GM19452 (cell line): ENCODE data around the gene ADH4.
"Not testable (repeated sequence)": the region's sequence is repeated elsewhere in the genome, so short reads cannot be mapped to it uniquely, and the experiment has no call there.

Source experiments
- ATAC-seq: cut with Tn5 transposase; IDR thresholded peaks from one replicate; pipeline ENCODE4 v1.9.1; 2021; ENCODE audit not compliant: unreplicated experiment

Gene ADH4

DNA sequence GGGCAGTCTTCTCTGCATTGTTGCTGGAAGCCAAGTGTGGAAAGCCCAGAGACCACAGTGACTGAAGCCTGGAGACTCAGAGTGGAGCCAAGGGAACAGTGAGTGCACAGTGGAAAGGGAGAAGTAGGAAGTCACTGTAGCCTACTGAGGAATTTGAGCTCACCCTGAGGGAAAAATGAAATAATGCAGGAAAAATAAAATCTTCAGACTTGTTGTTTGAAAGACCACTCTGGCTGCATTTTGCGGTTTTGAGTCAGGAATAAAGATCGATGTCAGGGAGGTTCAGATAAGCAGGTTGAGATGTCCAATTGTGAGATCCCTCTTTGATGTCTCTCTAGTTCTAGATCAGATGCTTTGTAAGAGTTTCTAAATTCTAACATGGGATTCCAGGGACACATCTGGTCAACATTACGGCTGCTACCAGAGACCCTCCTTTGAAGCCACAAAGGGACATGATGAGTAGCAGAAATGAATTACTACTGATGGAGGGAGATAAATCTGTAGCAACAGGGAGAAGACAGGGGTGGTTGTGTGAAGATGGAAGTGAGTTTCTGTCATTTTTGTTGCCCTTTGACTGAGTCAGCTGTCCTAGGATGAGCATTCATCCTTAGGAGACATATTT lies 8.4 kb downstream of the ADH4 start:
- no peak for ATAC-seq

DNA sequence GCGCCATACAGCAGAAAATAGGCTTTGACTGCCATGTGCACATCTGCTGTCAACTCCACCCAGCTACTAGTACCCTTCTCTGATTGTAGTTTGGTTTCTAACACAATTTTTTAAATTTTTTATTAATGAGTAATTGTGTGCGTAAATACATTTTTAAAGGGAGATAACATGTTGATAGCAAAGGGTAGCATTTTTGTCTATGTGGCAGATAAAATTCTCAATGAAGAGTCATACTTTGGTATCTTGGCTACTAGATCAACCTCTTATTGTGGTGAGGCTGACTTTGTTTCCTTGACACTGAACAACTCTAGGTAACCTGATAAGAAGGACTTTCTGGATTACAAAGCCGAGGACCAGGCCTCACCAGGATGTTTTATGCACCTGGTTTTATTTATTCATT lies 9.5 kb downstream of the ADH4 start:
- no peak for ATAC-seq

DNA sequence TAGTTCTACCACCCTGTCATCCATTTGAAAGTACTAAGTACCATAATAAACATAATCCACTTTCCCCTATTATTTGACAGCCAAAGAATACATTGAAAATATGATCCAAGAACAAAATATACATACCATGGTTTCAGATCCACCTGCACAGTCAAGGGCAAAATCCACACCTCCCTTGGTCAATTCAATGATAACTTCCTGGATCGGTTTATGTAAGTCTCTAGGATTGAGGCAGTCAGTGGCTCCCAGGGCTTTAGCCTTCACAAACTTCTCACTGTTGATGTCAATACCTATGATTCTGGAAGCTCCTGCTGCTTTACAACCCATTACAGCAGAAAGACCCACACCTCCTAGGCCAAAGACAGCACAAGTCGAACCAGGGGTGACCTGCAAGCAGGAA lies 12.7 kb downstream of the ADH4 start:
- no peak for ATAC-seq

DNA sequence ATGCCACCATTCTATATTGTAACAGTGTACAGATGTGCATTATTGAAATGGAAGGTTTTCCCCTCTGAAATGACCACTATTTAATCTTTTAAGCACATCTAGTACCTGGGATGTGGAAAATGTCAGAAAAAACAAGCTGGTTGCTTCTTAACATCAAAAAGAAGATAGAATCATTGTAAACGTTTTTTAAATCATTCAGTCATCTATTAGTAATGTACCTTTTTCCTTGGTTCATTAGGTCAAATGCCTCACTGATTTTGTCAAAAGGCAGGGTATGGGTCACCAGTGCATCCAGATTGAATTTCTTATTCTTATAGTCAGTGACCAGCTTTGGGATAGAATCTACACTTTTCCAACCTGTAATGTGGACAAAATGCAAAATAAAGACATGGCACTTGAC lies 17.7 kb downstream of the ADH4 start:
- no peak for ATAC-seq

DNA sequence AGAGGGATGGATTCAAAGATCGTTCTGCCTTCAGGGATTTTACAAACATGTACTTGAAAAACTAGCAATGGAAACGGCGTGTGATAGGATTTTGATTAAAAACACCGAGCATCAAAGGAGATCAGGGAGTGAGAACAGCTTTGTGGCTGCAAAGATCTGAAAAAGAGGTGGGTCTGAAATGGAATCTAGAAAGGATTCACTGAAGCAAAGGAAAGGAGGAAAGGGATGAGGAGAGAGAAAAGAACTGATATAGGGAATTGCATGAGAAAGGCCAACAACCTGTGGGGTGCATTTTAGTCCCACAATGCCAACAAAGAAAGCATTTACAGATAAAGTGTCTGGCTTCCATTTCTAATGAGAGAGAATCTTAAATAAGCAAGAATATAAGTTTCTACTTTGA lies 23.1 kb downstream of the ADH4 start:
- no peak for ATAC-seq

DNA sequence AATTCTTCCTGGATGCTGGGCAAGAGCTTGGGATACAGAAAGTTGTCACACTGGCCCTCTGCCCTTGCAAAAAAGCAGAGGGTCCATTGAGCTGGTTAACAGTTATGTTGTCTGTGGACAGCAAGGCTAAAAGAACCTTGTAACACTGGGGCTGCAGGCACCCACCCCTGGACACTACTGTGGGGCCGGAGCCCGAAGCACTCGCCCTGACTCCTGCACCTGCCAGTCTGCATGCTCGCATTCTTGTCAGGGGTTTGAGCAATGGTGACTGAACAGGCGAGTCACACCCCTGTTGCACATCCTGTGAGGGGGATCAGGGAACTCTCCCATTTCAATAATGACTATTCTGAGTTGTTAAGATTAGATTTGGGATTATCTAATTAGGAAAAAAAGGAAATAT lies 23.6 kb downstream of the ADH4 start:
- no peak for ATAC-seq

DNA sequence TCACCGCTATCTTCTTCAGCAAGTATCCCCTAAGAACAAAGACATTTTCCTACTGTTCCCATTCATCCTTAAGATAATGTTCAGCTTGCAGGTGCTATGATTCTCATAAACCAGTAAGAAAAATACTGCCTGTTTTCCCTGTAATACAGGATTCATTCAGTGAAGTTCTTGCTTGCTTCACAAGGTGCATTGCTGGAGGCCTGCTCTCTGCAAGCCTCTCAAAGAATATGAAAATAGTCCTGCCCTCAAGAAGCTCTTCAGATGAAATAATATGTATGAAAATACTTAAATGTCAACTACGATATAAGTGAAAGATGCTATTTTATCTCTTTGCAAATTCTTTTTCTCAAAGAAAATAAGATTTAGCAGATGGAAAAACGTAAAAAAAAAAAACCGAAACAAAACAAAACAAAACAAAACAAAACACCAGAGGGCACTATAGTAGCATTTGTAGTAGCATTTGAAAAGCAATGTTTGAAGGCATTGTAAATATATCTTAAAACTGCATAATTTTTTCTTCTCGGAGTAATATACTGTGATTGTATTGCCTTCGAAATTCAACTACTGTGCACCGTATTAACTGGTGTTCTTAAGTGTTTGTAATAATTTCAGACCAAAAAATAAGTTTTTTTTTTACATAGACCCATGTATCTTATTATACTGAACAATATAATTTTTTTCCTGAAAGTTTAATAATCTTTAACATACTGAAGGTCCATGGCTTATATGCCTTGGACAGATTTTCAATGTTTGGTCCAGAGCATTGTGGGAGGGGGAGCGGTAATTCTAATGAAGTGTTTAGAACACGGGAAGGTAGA lies 26.0 kb downstream of the ADH4 start:
- no peak for ATAC-seq

DNA sequence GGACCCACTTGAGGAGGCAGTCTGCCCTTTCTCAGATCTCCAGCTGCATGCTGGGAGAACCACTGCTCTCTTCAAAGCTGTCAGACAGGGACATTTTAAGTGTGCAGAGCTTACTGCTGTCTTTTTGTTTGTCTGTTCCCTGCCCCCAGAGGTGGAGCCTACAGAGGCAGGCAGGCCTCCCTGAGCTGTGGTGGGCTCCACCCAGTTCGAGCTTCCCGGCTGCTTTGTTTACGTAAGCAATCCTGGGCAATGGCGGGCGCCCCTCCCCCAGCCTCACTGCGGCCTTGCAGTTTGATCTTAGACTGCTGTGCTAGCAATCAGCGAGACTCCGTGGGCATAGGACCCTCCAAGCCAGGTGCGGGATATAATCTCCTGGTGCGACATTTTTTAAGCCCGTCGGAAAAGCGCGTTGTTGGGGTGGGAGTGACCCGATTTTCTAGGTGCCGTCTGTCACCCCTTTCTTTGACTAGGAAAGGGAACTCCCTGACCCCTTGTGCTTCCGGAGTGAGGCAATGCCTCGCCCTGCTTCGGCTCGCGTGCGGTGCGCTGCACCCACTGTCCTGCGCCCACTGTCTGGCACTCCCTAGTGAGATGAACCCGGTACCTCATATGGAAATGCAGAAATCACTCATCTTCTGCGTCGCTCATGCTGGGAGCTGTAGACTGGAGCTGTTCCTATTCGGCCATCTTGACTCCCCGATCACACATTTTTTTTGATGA lies 26.8 kb downstream of the ADH4 start:
- ATAC-seq: not testable (repeated sequence)

DNA sequence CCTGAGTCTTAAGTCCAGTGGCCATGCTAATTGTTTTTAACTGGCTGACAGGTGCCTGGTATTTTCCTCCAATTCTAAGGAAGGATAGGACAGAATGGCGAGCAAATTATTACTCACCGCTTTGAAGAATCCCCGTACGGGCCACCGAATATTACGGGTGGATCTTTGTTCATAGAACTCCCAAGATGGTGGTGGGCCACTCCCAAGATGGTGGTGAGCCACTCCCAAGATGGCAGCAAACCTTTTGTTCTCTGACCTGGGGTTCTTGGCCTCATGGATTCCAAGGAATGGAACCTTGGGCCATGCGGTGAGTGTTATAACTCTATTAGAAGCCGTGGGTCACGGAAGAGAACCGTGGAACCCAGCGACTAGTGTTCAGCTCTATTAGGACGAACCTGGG lies 34.8 kb downstream of the ADH4 start:
- ATAC-seq: not testable (repeated sequence)

DNA sequence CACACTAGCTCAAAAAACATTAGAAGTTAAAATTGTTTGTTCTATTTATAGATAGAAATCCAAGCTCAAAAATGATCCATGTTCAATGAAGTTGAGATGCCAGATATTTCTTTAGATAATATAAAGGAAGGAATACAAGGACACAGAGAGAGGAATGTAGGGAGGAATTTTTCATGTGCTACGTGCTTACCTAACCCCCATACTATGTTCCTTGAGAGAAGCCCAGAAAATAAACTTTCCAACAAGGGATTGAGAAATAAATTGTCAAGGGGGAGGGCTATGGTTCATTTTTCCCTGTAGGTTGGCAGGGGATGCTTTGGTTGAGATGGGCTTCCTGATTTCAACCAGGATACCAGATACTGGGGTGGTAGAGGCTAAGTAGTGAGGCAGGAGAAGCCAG lies 39.9 kb downstream of the ADH4 start:
- ATAC-seq: no peak

DNA sequence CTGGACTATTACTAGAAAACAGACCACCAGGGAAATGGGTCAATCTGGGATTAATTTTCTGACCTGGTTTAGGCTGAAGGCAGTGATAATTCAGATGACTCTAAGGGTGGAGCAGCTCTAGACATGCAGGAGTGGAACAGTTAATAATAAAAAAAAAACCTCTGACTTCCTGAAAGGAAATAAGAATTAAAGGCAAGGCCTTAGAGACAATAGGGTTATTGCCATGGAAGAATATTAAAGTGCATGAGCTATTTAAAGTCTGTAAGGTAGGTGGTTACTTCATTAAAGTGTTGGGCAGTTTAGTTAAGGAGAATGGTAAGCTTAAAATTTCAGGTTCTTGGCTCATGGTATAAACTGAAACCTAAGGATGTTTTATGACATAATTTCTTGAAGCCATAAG lies 40.9 kb downstream of the ADH4 start:
- no peak for ATAC-seq

DNA sequence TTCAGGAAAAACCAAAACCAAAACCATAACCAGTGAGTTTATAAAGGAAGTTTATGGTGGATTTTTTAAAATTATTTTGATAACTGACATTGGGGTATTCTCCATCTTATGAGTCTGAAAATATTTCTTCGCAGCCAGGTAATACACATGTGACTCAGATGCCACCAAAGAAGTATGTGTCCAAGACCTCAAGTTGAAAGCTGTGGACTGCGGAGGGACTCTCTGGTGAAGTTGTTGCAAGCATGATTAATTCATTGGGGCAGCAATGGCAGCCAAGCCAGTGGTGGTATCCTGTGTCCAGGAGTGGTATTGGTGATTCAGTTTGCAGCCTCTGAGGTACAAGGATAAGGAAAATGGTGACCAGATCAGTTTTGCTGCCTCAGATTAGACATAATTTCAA lies 41.5 kb downstream of the ADH4 start:
- ATAC-seq: no peak

DNA sequence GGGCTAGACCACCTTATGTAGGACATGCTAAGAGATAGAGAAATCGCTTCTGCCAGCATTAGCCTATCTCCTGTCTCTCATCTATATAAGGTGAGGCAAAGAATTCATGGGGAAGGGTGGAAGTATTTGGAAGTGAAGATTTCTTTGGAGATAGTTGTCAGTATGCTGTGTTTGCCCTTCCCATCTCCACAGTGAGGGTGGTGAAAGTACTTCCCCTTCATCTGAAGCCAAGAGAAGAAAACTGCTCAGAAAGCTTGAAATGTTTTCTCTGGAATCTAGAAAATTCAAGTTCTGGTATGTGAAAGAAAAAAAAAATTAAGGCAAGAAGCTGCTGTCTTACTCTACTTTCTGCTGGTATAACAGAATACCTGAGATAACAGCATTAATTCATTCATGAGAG lies 43.2 kb downstream of the ADH4 start:
- ATAC-seq: no peak

DNA sequence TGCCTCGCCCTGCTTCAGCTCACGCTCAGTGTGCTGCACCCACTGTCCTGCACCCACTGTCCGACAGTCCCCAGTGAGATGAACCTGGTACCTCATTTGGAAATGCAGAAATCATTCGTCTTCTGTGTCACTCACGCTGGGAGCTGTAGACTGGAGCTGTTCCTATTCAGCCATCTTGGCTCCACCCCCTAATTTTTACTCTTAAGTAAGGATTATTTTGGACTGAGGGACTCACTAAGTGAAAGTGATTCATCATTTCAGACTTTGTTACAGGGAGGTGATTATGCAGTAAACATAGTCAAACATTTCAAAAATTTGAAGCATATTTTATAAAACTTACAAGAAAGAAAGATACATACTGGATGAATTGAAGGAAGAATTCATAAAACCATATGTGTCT lies 44.3 kb downstream of the ADH4 start:
- ATAC-seq: not testable (repeated sequence)

DNA sequence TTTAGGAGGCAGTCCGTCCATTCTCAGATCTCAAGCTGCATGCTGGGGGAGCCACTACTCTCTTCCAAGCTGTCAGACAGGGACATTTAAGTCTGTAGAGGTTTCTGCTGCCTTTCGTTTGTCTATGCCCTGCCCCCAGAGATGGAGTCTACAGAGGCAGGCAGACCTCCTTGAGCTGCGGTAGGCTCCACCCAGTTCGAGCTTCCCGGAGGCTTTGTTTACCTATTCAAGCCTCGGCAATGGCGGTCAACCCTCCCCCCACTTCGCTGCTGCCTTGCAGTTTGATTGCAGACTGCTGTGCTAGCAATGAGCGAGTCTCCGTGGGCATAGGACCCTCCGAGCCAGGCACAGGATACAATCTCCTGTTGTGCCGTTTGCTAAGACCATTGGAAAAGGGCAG lies 44.8 kb downstream of the ADH4 start:
- ATAC-seq: no peak

DNA sequence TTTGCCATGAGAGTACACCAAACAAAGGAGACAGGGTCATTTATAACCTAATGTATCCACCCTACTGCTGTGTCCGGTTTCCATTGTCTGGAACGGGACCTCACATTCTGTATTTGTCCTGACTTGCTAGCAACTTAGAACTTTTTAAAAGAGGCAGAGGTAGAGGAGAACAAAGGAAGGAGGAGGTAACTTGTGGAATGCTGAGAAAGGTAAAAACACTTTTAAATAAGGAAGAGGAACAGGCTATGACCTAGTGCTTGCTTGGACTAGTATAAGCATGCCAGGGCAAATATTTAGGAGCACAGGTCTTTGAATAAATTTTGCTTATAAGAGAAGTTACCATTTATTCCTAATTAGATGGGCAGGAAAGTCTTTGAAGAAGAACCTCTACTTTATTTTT lies 52.3 kb downstream of the ADH4 start:
- ATAC-seq: not testable (repeated sequence)

DNA sequence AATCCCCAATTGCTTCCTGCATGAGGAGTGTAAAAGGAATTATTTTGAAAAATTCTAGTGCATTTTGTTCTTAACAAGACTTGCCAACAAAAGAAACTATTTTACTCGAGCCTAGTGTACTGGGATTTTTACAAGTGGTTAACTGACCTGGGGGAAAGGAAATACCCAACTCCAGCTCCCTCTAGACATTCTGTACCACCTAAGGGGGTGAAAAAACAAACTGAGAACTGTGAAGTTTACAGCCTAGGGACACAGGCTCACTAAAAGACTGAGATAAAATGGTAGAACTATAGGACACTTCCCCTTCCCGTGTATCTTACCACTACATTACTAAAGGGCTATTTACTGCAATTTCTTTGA lies 52.9 kb downstream of the ADH4 start:
- no peak for ATAC-seq

DNA sequence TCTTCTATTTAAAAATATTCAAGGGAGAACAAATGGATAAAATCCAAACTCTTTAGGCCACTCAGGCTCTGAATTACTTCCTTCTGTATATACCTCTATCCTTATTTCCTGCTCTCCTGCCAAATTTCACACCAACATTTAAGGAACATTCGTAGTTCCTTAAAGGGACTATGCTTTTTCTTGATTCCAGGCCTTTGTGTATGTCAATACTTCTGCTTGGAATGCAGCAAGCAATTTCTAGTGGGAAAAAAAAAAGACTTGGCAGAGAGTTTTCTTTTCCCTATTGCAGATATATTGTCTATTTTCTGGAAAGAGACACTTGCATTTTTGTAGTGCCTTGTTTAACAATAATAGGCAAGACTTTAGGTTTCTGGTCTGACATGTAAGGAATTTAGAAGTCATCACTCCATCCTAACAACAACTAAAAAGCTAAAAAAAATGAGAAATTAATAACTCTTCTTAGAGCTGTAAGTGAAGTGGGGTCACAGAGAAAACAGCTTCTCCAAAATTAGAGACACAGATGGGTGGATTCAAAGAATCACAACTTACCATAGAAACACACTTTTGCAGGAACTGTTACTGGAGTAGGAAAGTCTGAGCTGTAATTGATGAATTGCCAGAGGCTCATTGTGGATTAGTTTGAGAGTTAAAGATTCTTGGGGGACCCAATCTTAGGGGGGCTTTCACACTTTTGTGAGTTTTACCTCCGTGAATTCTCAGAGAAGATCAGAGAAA lies 53.4 kb downstream of the ADH4 start:
- no peak for ATAC-seq

DNA sequence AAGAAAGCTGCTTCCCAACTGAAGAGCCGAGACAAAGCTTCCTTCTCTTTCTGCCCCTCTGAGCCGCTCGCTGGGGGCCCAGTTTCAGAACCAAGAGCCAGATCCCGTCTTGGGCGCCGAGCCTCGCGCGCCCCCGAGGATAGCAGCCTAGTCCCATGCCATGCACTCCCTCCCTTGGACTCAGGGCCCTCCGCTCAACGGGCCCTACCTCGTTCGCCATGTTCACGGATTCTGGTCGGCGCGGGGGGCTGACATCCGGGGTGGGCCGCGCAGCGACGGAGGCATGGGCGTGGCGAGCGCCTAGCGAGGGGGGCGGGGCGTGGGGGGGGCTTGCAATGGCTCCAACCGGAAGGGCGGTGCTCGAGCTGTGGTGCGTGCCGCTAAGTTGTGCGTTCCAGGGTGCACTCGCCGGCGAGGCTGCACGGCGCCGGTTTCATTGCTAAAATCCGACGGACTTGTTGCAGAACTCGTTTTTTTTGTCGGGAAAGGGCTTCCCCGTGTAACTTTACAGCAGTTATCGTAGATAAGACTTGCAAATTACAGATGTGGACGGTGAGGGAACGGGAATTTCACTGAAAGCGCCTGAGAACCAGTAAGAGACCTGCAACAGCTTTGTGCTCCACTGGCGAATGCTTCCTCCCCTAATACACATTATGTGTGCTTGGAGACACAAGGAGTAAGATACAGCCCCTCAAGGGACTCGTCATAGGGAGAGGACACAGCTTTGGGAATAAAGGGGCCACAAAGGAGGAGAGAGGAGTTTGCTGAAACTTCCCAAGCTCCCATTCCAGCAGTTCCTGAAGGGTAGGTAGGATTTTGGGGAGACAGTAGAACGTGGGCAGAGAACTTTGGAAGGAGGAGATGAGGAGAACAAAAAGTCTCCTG lies 55.4 kb downstream of the ADH4 start, which contains the start of gene ADH5:
Gene ADH5 (minus strand): TSS at position 308 of the 885 bp plus-strand sequence. CDS start 88 bp downstream, at position 220.
- ATAC-seq: peak; percentile 88

DNA sequence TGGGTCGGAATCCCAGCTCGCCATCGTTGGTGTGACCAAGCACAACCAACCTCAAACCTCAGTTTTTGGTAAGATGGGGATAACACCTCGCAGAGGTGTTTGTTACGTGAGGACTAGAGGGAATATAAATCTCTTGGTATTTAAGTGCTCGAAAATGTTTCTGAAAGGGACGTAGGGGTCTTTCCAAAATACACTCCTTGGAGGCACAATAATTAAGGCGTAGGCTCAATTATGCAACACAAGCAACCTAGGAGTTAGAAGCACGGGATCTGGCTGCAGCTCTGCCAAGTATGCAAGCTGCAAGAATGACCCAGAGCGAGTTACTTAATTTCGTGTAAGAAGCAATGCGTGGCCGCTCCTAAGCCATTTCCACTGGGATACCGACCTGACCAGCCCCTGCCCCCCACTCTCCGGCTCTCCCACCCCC lies 56.1 kb downstream of the ADH4 start:
- peak; percentile 34 for ATAC-seq
